D721Med (cell line): Measurements from ENCODE around the gene CDC42SE2.
"Not testable (repeated sequence)": the region's sequence is repeated elsewhere in the genome, so short reads cannot be mapped to it uniquely, and the experiment has no call there.

Source experiments
- DNase-seq: peaks from one replicate; pipeline ENCODE4 v3.0.0; 2011; ENCODE audit warnings: low spot score; ENCODE audit not compliant: insufficient read length
- FAIRE-seq: peaks from 2 replicates; lab custom pipeline; 2011; peaks lifted over from hg19 to GRCh38; lab: Jason Lieb, UNC
- CTCF ChIP-seq: IDR thresholded peaks from 2 replicates; pipeline ENCODE4 v1.5.1; 2012; ENCODE audit warnings: mild to moderate bottlenecking, control low read depth; ENCODE audit not compliant: insufficient read depth; ENCODE audit errors: missing control alignments

Gene CDC42SE2

GRCh38 chr5:131277447-131277846 is 13.6 kb downstream of the CDC42SE2 start:
- DNase-seq (no peak), FAIRE-seq (no peak)
- no peak for TF ChIP-seq CTCF

- no peak for TF ChIP-seq CTCF
- DNase-seq: no peak
- FAIRE-seq: no peak
Measured at GRCh38 chr5:131277875-131278740, 14.3 kb downstream of the CDC42SE2 start.

GRCh38 chr5:131278741-131279124 is 14.9 kb downstream of the CDC42SE2 start:
- FAIRE-seq: not testable (repeated sequence)

DNA sequence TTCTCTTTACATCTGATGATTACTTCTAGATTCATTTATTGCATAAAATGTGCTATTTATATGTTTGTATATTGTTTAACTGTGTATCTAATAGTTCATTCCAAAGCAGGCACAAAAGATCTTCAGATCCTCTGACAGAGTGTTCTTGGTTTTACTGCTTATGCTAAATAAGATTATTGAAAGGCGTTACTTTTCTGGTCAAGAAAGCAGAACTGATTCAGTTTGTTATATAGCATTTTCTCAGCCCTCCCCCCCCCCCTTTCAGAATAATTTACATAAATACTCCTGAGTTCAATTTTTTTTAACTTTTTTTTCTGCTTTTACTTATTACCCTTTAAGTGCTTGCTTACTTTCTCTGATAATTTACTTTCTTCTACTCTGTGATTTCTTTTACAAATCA is 15.4 kb downstream of the CDC42SE2 start:
- no peak for FAIRE-seq
- no peak for TF ChIP-seq CTCF
- DNase-seq: no peak

More at GRCh38 chr5:131278741-131279124, 14.9 kb downstream of the CDC42SE2 start:
- not testable (repeated sequence) for DNase-seq

- DNase-seq (no peak), FAIRE-seq (no peak)
- TF ChIP-seq CTCF: no peak
Measured at GRCh38 chr5:131280417-131280816, 16.6 kb downstream of the CDC42SE2 start.

DNA sequence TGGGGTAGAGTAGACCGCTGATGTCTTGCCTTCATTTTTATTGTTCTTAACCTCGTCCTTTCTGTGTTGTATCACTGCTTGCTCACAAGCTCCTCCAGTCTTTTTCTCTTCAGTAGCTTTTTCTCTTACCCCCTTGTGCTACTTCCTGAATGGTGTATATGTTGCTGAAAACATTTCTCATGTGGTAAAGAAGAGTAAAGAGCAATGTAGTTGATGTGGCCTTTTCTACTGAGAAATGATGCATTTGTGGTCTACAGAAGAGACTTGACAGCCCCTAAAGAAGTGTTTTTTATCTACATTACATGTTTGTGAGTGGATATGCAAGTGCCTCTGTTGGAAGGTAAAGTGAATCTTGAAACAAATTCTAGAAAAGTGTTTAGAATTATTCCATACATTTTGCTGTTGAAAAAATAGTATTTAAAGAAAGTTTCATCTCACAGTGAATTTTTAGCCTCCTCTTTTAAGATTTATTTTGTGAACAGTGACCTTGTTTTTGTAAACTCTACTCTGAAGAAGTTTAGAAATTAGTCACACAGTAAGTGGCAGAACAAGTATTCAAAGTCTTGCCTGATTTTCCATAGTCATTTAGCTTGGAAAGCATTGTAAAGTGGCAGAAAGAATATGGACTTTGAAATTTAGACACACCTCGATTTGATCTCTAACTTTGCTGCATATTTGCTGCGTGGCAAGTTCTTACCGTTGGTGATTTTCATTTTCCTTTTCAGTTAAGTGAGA is 17.4 kb downstream of the CDC42SE2 start:
- no peak for FAIRE-seq
- DNase-seq: no peak

GRCh38 chr5:131281868-131282234 is 18.0 kb downstream of the CDC42SE2 start:
- no peak for TF ChIP-seq CTCF
- no peak for DNase-seq
- FAIRE-seq: no peak

More for the DNA sequence above, 17.4 kb downstream of the CDC42SE2 start:
- TF ChIP-seq CTCF: no peak
